ENCODE measurements around the gene DDIT3. TPM values are rescaled to one million over a fixed set of nuclear protein-coding genes. Genes with fewer than 3 reads are reported as not detected.

The DDIT3 gene
- total RNA-seq = 44.3 and 48.3 TPM in 2 replicates

GRCh38 chr12:57520053-57520818 is at the start of gene DDIT3:
Gene DDIT3 (minus strand): TSS chr12:57520514. CDS start chr12:57517406, 3,108 bp downstream.

GRCh38 chr12:57549909-57550640 is 29.8 kb upstream of the DDIT3 start, which contains the start of gene KIF5A:
Gene KIF5A (plus strand): TSS chr12:57550044. CDS start chr12:57550272, 228 bp downstream.

GRCh38 chr12:57546438-57547287 is 26.3 kb upstream of the DDIT3 start, which contains the start of gene DCTN2:
Gene DCTN2 (minus strand): TSS chr12:57547192. CDS start chr12:57547063, 129 bp downstream.

GRCh38 chr12:57522011-57522886 is 1.9 kb upstream of the DDIT3 start, which contains the start of gene MBD6:
Gene MBD6 (plus strand): TSS chr12:57522824. CDS start chr12:57524304, 1,480 bp downstream.

GRCh38 chr12:57487597-57488401 is 32.5 kb downstream of the DDIT3 start, which contains the start of gene MARS1:
Gene MARS1 (plus strand): TSS chr12:57488068. CDS start chr12:57488091, 23 bp downstream.

GRCh38 chr12:57479376-57480115 is 40.8 kb downstream of the DDIT3 start, which contains the start of gene ARHGAP9:
Gene ARHGAP9 (minus strand): TSS chr12:57479866. CDS start chr12:57479406, 460 bp downstream.

Other genes with a start within 250 kb of the DDIT3 start
- gene R3HDM2, start 89.5 kb downstream of the DDIT3 start, total RNA-seq = 16.8 and 18.7 TPM in 2 replicates
- gene INHBC, start 85.7 kb downstream of the DDIT3 start, total RNA-seq = under 0.01 TPM in 1 of 2 replicates, not detected in the other
- gene INHBE, start 65.2 kb downstream of the DDIT3 start, total RNA-seq = 8.0 and 10.9 TPM in 2 replicates
- 1.5 and 1.8 TPM in 2 replicates for gene GLI1, start 60.7 kb downstream of the DDIT3 start, total RNA-seq
- not detected in 2 replicates for gene ARHGAP9, start 40.6 kb downstream of the DDIT3 start, total RNA-seq
- gene MARS1, start 32.4 kb downstream of the DDIT3 start, total RNA-seq = 160 and 168 TPM in 2 replicates
- gene MBD6, start 2.3 kb upstream of the DDIT3 start, total RNA-seq = 4.7 and 9.4 TPM in 2 replicates
- 166 and 209 TPM in 2 replicates for gene DCTN2, start 26.7 kb upstream of the DDIT3 start, total RNA-seq
- 0.45 and 0.50 TPM in 2 replicates for gene KIF5A, start 29.5 kb upstream of the DDIT3 start, total RNA-seq
- gene PIP4K2C, start 70.7 kb upstream of the DDIT3 start, total RNA-seq = 12.2 and 14.3 TPM in 2 replicates
- 21.0 and 22.1 TPM in 2 replicates for gene DTX3, start 84.3 kb upstream of the DDIT3 start, total RNA-seq
- 15.6 and 16.5 TPM in 2 replicates for gene ARHGEF25, start 90.9 kb upstream of the DDIT3 start, total RNA-seq
- 1.3 and 1.7 TPM in 2 replicates for gene B4GALNT1, start 112.7 kb upstream of the DDIT3 start, total RNA-seq
- 144 and 160 TPM in 2 replicates for gene OS9, start 173.6 kb upstream of the DDIT3 start, total RNA-seq
- gene AGAP2, start 218.2 kb upstream of the DDIT3 start, total RNA-seq = under 0.01 and 0.15 TPM in 2 replicates
- gene TSPAN31, start 224.5 kb upstream of the DDIT3 start, total RNA-seq = 47.7 and 49.4 TPM in 2 replicates
- gene CDK4, start 231.8 kb upstream of the DDIT3 start, total RNA-seq = 202 and 252 TPM in 2 replicates
- gene MARCHF9, start 234.6 kb upstream of the DDIT3 start, total RNA-seq = 2.2 and 2.4 TPM in 2 replicates
- 0.15 and 1.7 TPM in 2 replicates for gene CYP27B1, start 246.6 kb upstream of the DDIT3 start, total RNA-seq